Subcutaneous abdominal adipose tissue (tissue), 5 donors: ENCODE measurements around the gene TLR8.

Experiments
- H3K27ac ChIP-seq: one replicate; pipeline ENCODE4 v1.7.0; 2013; ENCODE audit warnings: low read depth, mild to moderate bottlenecking, inconsistent platforms, low read length, moderate library complexity
- H3K27me3 ChIP-seq, 5 donors: one replicate each; pipeline ENCODE4 v1.7.0; 2013; ENCODE audit warnings: low read length in 5 of 5, inconsistent platforms in 1 of 5; ENCODE audit not compliant: control insufficient read depth in 5 of 5, insufficient read depth in 4 of 5
- H3K36me3 ChIP-seq, 5 donors: one replicate each; pipeline ENCODE4 v1.7.0; 2013; ENCODE audit warnings: low read length in 5 of 5; ENCODE audit not compliant: control insufficient read depth in 5 of 5, insufficient read depth in 5 of 5
- H3K4me1 ChIP-seq, 5 donors: one replicate each; pipeline ENCODE4 v1.7.0; 2013; ENCODE audit warnings: low read length in 5 of 5, mild to moderate bottlenecking in 3 of 5, moderate library complexity in 1 of 5; ENCODE audit not compliant: control insufficient read depth in 5 of 5, insufficient read depth in 5 of 5
- H3K4me3 ChIP-seq, 5 donors: one replicate each; pipeline ENCODE4 v1.7.0; 2013; ENCODE audit warnings: low read length in 5 of 5, low read depth in 1 of 5
- H3K9ac ChIP-seq, 5 donors: one replicate each; pipeline ENCODE4 v1.7.0; 2013; ENCODE audit warnings: low read length in 5 of 5, mild to moderate bottlenecking in 4 of 5, moderate library complexity in 3 of 5
- H3K9me3 ChIP-seq, 5 donors: one replicate each; pipeline ENCODE4 v1.7.0; 2013; ENCODE audit warnings: low read length in 5 of 5; ENCODE audit not compliant: control insufficient read depth in 5 of 5
- donor health status: healthy.
- donor health status: healthy.
- donor health status: healthy.
- donor health status: healthy.
- donor health status: healthy.

Gene TLR8

GRCh38 chrX:12906046-12906761 is at the start of gene TLR8:
TLR8 (plus strand) TSS chrX:12906620; CDS start chrX:12906707, 87 bp downstream.
- Histone ChIP-seq H3K9me3 (no peaks in the 10 kb centered on the region), H3K36me3 (no peaks in the 10 kb centered on the region), H3K27me3 (peaks cover 0 to 11% (median 4%) of the 10 kb centered on the region in 5 donors), H3K4me3 (no peak within 1 kb of the TSS), H3K9ac (no peak within 1 kb of the TSS), H3K4me1 (peaks cover 0 to 10% (median 0%) of the 10 kb centered on the region in 5 donors), H3K27ac (no peak within 1 kb of the TSS)

DNA sequence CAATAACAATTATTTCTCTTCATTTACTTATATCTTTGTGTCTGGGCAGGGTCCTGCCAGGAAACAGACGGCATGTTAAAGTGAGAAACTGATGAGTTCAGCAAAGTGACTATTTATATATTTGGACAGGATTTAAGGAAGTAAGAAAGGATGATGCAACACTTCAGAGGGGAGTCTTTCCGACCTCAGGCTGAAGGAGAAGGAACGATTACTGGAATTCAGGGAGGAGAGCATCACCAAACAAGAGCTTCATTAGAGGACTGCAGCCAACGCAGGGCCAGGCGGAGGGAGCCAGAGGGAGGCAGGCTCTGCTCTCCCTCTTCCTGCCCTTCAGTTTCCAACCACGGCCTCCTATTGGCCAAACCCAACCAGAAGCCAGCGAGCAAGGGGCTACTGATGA is 41.1 kb upstream of the TLR8 start:
- Histone ChIP-seq H3K4me3 (no peak overlapping the region), H3K27me3 (peaks cover 0 to 6% (median 0%) of the 10 kb centered on the region in 5 donors), H3K36me3 (no peaks in the 10 kb centered on the region), H3K9me3 (peaks cover 0 to 4% (median 0%) of the 10 kb centered on the region in 5 donors), H3K9ac (no peak overlapping the region), H3K4me1 (peaks cover 0 to 8% (median 7%) of the 10 kb centered on the region in 5 donors), H3K27ac (no peak overlapping the region)

DNA sequence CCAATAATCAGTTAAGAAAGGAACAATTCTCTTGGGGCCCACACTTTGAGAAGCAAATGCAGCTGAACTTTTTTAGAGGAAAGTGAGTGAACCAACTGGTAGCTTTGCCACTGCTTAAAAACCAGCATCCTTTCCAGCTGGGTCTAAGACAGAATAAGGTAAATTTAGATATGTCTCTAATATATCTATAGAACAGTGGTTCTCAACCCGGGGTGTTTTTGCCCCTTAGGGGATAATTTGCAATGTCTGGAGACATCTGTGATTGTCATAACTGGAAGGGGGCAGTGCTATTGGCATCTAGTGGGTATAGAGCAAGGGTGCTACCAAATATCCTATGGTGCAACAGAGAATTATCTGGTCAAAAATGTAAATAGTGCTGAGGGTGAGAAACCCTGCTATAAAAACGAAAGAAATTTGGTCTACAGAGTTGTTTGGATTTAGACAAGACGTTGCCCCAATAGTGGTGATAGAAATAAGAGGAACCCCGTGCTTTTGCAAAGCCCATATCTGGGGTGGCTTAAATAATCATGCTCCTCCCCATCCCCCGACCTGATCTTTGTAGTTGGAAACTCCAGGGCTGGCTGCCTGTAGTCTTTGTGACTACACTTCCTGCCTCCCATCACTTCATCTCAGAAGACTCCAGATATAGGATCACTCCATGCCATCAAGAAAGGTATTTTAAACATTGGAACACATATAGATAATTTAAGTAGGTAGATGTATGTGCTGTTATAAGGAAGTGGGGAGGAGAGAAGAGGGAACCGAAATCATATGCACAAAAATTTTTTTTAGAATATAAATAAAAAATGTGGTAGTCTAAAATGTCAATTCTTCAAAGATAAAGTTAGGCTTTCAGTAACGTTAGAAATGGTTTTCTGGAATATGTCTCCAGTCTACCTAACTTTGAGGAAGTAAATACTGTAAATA is 39.7 kb upstream of the TLR8 start, which contains the start of gene TLR7:
TSS of gene TLR7 (plus strand) at position 622 of the 927 bp plus-strand sequence. CDS start 507 bp downstream, outside the sequence.
- H3K36me3 ChIP-seq, result no peaks in the 10 kb centered on the region
- H3K27me3 ChIP-seq, result peaks cover 0 to 6% (median 0%) of the 10 kb centered on the region in 5 donors
- H3K9ac ChIP-seq, result no peak within 1 kb of the TSS
- H3K27ac ChIP-seq, result no peak within 1 kb of the TSS
- H3K9me3 ChIP-seq, result peaks cover 0 to 4% (median 0%) of the 10 kb centered on the region in 5 donors
- no peak within 1 kb of the TSS for H3K4me3 ChIP-seq
- H3K4me1 ChIP-seq, result peaks cover 0 to 8% (median 7%) of the 10 kb centered on the region in 5 donors

DNA sequence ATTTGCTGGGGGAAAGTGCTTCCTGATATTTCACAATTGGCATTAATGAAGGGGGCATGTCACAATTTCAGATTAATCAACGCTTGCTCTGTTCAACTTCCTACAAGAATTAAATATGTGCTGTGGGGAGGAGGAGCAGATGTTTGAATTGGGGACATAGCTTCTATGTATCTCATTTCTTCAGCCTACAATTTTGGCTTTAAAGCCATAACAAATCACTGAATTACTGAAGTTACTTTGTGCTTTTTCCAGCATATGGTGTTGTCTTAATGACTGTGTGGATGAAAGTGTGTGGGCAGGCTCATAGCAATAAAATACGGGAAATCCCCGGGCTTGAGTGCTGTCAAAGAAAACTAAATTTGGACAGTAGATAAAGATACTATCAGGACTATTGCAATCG is 38.7 kb upstream of the TLR8 start:
- H3K36me3 ChIP-seq, result no peaks in the 10 kb centered on the region
- no peak overlapping the region for H3K9ac ChIP-seq
- H3K27me3 ChIP-seq, result peaks cover 0 to 6% (median 0%) of the 10 kb centered on the region in 5 donors
- peaks cover 0 to 8% (median 7%) of the 10 kb centered on the region in 5 donors for H3K4me1 ChIP-seq
- H3K27ac ChIP-seq, result no peak overlapping the region
- no peak overlapping the region for H3K4me3 ChIP-seq
- H3K9me3 ChIP-seq, result peaks cover 0 to 4% (median 0%) of the 10 kb centered on the region in 5 donors

DNA sequence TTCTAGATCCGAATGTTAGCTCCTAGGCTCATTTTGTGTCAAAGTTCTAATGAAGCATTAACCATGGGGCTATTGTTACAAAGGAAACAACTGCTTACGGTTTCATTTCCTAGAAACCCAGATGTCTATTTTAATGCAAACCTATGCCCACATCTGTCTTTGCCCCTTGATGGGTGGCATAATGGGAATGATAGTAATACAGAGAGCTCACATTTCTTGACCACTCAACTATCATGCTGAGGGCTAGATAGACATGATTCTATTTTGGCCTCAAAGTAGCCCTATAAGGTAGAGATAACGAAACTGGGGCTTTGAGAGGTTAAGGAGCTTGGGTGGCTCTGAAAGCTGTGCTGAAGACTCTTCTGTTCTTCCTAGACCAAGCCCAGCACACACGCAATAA is 37.7 kb upstream of the TLR8 start:
- peak overlapping the region in 1 of 5 donors; percentile 30 for H3K4me3 ChIP-seq
- peaks cover 0 to 6% (median 0%) of the 10 kb centered on the region in 5 donors for H3K27me3 ChIP-seq
- peaks cover 0 to 4% (median 0%) of the 10 kb centered on the region in 5 donors for H3K9me3 ChIP-seq
- no peaks in the 10 kb centered on the region for H3K36me3 ChIP-seq
- H3K4me1 ChIP-seq, result peaks cover 0 to 8% (median 7%) of the 10 kb centered on the region in 5 donors
- no peak overlapping the region for H3K27ac ChIP-seq
- H3K9ac ChIP-seq, result no peak overlapping the region

DNA sequence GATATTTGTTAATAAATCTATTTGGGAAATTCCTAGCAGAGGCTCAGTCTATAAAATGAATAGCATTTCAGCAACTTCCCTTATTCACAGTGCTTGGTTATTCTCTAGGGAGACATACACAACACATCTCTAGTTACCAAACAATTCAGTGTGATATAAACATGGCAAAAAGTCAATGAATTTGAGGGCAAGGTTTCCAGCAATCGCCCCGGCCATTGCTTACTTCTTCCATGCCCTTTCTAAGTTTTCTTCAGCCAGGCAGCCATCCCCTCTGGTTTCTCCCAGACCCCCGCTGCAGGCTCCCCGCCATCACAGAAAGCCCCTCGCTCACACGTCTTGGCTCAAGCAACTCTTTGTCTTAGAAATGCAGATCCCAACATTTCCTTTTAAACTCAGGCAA is 35.2 kb upstream of the TLR8 start:
- no peak overlapping the region for H3K9ac ChIP-seq
- H3K4me1 ChIP-seq, result peaks cover 0 to 8% (median 3%) of the 10 kb centered on the region in 5 donors
- H3K27me3 ChIP-seq, result peaks cover 0 to 4% (median 0%) of the 10 kb centered on the region in 5 donors
- peaks cover 0 to 4% (median 0%) of the 10 kb centered on the region in 5 donors for H3K9me3 ChIP-seq
- no peak overlapping the region for H3K4me3 ChIP-seq
- no peaks in the 10 kb centered on the region for H3K36me3 ChIP-seq
- H3K27ac ChIP-seq, result no peak overlapping the region

GRCh38 chrX:12872741-12873140 is 33.7 kb upstream of the TLR8 start:
- H3K9me3 ChIP-seq, result peaks cover 0 to 4% (median 0%) of the 10 kb centered on the region in 5 donors
- no peak overlapping the region for H3K9ac ChIP-seq
- H3K4me1 ChIP-seq, result no peaks in the 10 kb centered on the region
- no peaks in the 10 kb centered on the region for H3K36me3 ChIP-seq
- peaks cover 0 to 4% (median 2%) of the 10 kb centered on the region in 5 donors for H3K27me3 ChIP-seq
- no peak overlapping the region for H3K4me3 ChIP-seq
- no peak overlapping the region for H3K27ac ChIP-seq

GRCh38 chrX:12874581-12874980 is 31.8 kb upstream of the TLR8 start:
- no peak overlapping the region for H3K27ac ChIP-seq
- peaks cover 0 to 9% (median 0%) of the 10 kb centered on the region in 5 donors for H3K27me3 ChIP-seq
- no peak overlapping the region for H3K9ac ChIP-seq

DNA sequence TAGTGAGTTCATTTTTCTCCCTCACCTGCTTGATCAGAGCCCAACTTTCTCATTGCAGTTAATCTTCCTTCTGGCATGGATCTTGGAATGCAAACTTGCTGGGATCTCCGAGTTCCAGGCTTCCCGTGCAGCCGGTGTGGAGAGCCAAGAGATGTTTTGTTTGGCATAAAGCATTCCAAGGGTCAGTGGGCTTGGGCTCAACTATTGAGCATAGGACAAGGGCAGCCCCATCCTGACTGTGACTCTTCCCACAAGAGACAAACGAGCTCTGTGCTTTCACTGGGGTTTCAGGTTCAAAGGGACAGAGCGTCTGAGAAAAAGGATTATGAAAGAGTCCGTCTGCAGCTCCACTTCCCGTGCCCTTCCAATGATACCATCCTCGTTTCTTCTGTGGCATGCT is 29.0 kb upstream of the TLR8 start:
- Histone ChIP-seq H3K4me3 (no peak overlapping the region), H3K36me3 (no peaks in the 10 kb centered on the region), H3K27me3 (peaks cover 0 to 14% (median 2%) of the 10 kb centered on the region in 5 donors), H3K9ac (no peak overlapping the region), H3K9me3 (no peaks in the 10 kb centered on the region), H3K27ac (no peak overlapping the region), H3K4me1 (peaks cover 0 to 3% (median 0%) of the 10 kb centered on the region in 5 donors)

More at GRCh38 chrX:12874581-12874980, 31.8 kb upstream of the TLR8 start:
- Histone ChIP-seq H3K4me1 (no peaks in the 10 kb centered on the region), H3K36me3 (no peaks in the 10 kb centered on the region), H3K9me3 (no peaks in the 10 kb centered on the region), H3K4me3 (no peak overlapping the region)
